NCI-H2171 treated with DMSO at 0.1 percent for 48 hours (cell line): Measurements from ENCODE around the gene CDV3.
"Not testable (repeated sequence)": the region's sequence is repeated elsewhere in the genome, so short reads cannot be mapped to it uniquely, and the experiment has no call there.

Experiments used
- DNase-seq: peaks from one replicate; lab custom pipeline; 2025; lab: John Stamatoyannopoulos, UW

CDV3 gene

GRCh38 chr3:133573629-133574194, at the start of gene CDV3:
CDV3 (plus strand) TSS chr3:133573686; CDS start chr3:133574045, 359 bp downstream.
- no peak for DNase-seq

- DNase-seq, result not testable (repeated sequence)
These were observed 49.7 kb upstream of the CDV3 start for GRCh38 chr3:133523758-133524157.

DNA sequence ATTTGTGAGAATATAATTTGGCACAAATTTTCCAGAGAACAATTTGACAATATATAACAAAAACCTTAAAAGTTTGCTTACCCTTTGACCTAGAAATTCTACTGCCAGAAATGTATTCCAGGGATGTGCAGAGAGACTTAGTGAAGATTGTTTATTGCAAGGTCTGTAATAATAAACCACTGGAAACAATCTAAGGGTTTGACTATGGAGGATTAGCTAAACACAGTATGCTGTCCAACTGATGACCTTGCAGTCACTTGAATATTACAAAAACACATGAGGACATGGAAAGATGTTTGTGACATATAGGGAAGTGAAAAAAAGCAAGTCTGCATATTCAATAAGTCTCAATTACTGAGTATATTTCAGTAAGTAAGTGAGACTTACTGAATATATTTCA, 48.1 kb upstream of the CDV3 start:
- DNase-seq, result no peak

DNA sequence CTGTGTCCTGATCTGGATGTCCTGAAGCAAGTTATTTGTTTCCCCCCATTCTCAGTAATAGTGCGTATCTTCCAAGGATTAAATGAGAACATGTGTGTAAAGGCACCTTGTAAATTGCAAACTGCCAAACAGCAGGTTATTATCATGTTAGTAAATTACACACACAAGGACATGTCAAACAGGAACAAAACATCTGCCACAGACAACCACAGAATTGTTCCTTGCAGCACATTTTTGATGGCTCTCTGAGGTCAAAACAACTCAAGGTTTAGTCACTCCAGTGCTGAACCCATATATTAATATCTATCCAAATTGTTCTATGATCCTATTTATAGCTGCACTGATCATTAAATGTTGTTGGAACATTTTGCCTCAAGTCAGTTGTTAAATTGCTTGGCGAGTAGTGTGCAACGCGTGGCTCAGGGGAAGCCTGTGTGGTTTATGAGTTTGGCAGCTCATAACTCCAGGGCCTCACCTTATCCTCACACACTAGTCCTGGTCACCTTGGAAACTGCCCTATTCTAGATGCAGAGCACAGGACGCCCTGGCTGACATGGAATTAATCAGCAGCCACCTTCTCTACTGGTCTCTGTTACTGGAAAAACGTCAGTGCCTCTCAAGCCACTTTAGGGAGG, 46.3 kb upstream of the CDV3 start:
- no peak for DNase-seq

DNA sequence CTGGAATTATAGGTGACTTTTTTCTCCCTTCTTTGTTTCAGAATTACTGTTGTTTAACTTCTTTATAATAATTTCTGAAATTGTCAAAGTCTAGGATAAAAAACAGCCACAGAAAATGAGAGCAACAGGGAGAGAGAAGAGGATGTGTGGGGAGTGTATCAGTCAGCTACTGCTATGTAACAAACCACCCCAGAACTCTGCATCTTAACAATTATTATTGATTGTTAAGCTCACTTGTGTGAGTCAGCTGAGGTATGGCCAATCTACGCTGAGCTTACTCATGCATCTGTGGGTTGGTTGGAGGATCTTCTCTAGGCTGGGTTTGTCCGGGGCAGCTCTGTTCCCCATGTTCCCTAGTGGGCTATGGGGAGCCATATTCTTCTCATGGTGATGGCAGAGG, 43.7 kb upstream of the CDV3 start:
- DNase-seq, result no peak

GRCh38 chr3:133531981-133532380, 41.5 kb upstream of the CDV3 start:
- no peak for DNase-seq

- no peak for DNase-seq
These were observed 40.5 kb upstream of the CDV3 start for GRCh38 chr3:133532951-133533350.

- DNase-seq, result no peak
These were observed 37.3 kb upstream of the CDV3 start for GRCh38 chr3:133535971-133536881.

GRCh38 chr3:133537131-133537530, 36.4 kb upstream of the CDV3 start:
- DNase-seq, result not testable (repeated sequence)

DNA sequence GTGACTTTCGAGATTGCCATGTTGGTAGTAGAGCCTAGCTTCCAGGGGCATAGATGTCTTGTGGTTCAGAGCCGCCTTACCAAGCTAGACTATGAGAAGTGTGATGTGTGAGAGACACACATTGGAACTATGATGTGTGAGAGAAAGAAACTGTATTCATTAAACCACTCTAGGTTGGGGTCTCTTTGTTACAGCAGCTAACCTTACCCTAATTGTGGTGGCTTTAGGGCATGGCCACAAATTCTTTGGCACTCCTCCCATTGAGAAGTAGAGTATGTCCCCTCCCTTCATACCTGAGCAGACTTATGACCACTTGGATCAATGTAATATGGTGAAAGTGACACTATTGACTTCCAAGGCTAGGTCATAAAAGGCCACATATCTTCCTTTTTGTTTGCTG, 35.3 kb upstream of the CDV3 start:
- no peak for DNase-seq

- DNase-seq, result no peak
These were observed 32.4 kb upstream of the CDV3 start for GRCh38 chr3:133540896-133541674.

- DNase-seq, result no peak
These were observed 30.6 kb upstream of the CDV3 start for GRCh38 chr3:133542871-133543270.

DNA sequence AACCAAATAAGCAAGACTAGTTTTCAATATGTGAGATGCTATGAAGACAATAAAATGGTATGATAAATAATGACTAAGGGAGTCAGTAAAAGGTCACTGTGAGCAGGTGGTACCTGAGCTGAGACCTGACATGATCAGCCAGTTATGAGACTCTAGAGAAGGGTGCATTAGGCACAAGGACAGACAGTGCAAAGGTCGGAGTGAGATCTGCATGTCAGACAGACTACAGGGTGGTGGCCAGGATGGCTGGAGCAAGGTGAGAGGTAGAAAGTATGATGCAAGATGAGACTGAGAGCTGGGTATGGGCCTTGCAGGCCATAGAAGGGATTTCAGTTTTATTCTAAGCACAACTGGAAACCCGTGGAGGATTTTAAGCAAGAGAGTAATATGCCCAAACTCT, 28.5 kb upstream of the CDV3 start:
- not testable (repeated sequence) for DNase-seq

DNA sequence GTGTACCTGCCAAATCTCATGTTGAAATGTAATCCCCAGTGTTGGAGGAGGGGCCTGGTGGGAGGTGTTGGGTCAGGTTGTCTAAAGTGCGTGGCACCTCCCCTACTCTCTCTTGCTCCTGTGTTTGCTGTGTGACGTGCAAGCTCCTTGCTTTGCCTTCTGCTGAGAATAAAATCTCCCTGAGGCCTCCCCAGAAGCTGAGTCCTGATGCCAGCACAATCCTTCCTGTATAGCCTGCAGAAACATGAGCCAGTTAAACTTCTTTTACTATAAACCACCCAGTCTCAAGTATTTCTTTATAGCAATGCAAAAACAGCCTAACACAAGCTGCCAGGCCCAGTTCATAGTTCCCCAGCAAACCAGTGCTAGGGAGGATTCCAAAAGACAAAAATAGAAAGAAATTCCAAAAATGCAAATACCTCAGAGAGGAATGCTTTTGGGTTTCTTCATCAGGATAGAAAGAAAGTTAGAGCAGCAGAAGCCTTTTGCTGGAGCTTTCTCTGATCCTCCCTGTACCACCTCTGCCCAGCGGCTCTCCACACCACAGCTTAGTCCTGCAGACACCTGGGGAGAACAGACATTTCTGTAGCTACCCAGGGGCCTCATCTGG, 25.9 kb upstream of the CDV3 start:
- no peak for DNase-seq

DNA sequence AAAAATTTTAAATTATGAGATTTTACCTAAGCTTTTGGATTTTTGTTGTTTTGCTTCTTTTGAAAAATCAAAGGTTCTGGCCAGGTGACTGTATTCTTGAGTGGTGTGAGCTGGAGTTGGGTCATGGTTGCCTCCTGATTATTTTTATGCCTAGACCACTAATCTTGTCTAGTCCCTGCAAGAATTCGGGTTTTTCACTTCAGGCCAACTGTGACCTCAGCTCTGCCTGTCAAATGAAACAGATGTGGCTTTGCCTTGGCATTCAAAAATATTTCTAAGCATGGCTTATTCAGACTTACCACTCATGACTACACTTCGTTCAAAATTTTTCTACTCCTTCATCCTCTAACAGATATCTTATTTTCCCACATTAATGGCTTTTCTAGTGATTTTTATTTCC, 25.4 kb upstream of the CDV3 start:
- no peak for DNase-seq

DNA sequence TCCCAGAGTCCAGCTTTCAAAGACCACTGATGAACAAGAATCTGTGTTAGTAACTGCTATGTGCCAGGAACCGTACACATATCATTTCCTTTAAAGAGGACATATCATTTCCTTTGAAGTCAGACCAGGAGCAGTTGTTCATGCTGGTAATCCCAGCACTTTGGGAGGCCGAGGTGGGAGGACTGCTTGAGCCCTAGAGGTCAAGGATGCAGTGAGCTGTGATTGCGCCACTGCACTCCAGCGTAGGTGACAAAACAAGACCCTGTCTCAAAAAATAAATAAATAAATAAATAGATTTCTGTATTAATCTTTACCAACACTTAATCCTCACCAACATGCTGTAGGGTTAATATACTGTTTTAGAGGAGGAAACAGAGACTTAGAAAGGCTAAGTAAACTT, 23.9 kb upstream of the CDV3 start:
- DNase-seq, result no peak

DNA sequence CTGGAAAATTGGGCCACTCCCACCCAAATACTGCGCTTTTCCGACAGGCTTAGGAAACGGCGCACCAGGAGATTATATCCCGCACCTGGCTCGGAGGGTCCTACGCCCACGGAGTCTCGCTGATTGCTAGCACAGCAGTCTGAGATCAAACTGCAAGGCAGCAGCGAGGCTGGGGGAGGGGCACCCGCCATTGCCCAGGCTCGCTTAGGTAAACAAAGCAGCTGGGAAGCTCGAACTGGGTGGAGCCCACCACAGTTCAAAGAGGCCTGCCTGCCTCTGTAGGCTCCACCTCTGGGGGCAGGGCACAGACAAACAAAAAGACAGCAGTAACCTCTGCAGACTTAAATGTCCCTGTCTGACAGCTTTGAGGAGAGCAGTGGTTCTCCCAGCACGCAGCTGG, 21.9 kb upstream of the CDV3 start:
- DNase-seq, result not testable (repeated sequence)

DNA sequence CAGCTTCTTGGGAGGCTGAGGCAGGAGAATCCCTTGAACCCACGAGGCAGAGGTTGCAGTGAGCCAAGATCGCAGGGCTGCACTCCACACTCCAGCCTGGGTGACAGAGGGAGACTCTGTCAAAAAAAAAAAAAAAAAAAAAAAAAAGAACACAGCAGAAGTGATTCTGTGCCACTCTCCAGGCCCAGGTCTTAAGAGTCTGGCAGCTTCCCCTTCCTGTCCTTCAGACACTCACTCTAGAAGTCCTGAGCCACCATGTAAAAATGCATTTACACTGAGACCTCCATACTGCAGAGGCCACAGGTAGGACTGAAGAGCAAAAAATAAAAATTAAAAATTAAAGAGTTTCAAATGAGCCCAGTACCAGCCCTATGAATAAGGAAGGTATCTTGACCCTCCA, 11.8 kb upstream of the CDV3 start:
- no peak for DNase-seq

DNA sequence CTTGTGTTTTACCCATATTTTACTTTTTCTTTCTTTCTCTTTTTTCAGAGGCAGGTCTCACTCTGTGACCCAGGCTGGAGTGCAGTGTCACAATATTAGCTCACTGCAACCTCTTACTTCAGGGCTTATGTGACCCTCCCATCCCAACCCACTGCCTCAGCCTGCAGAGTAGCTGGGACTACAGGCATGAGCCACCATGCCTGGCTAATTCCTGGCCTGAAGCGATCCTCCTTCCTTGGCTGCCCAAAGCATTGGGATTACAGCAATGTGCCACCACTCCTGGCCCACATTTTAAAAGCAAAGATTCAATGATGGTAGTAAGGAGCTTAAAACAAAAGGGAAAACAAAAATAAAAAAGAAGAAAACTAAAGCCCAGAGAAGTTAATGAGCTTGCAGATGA, 11.1 kb upstream of the CDV3 start:
- DNase-seq, result no peak

DNA sequence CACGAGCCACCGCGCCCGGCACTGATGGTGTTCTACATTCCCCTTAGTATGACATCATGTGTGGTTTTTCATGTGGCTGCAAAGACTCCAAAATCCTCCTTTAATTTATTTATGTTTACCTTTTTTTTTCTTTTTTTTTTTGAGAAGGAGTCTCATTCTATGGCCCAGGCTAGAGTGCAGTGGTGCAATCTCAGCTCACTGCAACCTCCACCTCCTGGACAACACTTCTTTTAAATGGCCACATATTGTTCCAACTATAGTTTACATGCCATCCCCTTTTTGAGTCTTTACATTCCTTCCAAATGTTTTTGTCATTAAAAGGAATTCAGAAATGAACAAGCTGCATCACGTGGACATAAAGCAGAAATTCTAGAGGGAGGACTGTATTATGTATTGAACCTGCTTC, 10.3 kb upstream of the CDV3 start:
- DNase-seq, result no peak

- DNase-seq, result no peak
These were observed 9.7 kb upstream of the CDV3 start for GRCh38 chr3:133563816-133564215.
